ENCODE measurements around the gene EDDM13.
"Not testable (repeated sequence)": the region's sequence is repeated elsewhere in the genome, so short reads cannot be mapped to it uniquely, and the experiment has no call there.

EDDM13 gene

DNA sequence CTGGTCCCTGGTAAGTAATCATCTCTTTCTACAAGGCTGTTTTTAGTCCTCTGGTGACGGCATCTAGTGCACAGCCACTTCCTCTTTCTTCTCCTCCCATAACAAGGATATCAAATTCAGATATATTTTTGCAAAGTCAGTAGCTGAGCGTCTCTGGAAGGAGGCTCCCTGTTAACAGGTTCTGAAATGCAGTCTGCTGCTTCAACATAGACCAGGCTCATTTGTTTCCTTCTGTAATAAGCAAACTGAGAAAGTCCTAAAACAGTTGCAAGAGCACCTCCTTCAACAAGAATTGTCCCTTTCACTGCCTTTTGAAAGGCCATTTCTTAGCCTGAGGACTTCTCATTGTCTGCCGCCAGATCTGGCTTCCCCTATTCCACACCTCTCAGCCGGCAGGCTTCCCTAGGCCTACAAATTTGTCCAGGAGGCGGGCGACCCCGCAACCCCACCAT, 49.5 kb downstream of the EDDM13 start:
- peak in 1 of 2 donors; percentile 25 for DNase-seq

DNA sequence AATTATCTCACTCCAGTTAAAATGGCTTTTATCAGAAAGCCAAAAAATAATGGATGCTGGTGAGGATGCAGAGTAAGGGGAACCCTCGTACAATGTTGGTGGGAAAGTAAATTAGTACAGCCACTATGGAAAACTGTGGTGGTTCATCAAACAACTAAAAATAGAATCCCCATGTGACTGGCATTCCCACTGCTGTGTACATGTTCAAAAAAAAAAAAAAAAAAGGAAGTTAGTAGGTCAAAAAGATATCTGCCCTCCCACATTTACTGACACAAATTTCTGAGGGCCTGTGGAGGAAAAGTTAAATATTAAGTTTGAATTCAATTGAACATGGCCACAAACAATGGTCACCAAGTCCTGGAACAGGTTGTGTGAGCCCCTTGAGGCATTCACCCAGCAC, 51.9 kb downstream of the EDDM13 start:
- DNase-seq, result no peak

DNA sequence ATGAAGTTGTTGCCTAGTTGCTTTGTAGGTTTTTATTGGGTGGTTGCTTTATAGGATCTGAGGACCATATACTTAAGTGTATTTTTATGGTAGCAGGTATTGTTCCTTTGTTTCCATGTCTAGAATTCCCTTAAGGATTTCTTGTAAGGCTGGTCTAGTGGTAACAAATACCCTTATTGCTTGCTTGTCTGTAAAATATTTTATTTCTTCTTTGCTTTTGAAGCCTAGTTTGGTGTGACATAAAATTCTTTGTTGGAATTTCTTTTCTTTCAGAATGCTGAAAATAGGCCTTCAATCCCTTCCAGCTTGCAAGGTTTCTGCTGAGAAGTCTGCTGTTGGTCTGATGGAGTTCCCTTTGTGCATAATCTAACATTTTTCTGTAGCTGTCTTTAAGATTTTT, 60.1 kb downstream of the EDDM13 start:
- DNase-seq, result no peak

DNA sequence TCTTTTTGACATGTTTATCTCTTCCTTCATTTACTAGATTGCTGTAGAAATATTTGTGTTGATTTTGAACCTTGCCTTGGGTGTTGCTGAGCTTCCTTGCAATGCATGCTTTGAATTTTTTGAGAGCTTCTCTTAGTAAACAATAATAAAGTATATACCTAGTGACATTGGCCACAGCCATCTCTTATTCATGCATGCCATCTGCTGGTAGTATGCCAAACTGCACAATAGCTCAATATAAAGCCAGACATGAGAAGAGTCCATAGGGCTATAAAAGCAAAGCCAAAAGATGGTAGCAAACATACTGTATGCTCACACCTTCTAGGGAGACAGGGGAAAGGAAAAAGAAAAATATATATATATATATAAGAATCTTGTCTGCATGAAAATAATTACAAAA, 61.0 kb downstream of the EDDM13 start:
- DNase-seq, result peak; percentile 56 to 68

DNA sequence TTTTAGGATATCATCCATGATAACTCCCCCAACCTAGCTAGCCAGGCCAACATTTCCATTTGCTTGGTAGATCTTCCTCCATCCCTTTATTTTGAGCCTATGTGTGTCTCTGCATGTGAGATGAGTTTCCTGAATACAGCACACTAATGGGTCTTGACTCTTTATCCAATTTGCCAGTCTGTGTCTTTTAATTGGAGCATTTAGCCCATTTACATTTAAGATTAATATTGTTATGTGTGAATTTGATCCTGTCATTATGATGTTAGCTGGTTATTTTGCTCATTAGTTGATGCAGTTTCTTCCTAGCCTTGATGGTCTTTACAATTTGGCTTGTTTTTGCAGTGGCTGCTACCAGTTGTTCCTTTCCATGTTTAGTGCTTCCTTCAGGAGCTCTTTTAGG, 62.8 kb downstream of the EDDM13 start:
- not testable (repeated sequence) for DNase-seq

DNA sequence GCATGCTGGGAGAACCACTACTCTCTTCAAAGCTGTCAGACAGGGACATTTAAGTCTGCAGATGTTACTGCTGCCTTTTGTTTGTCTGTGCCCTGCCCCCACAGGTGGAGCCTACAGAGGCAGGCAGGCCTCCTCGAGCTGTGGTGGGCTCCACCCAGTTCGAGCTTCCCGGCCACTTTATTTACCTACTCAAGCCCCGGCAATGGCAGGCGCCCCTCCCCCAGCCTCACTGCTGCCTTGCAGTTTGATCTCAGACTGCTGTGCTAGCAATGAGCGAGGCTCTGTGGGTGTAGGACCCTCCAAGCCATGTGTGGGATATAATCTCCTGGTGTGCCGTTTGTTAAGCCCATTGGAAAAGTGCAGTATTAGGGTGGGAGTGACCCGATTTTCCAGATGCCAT, 64.5 kb downstream of the EDDM13 start:
- DNase-seq, result not testable (repeated sequence)

DNA sequence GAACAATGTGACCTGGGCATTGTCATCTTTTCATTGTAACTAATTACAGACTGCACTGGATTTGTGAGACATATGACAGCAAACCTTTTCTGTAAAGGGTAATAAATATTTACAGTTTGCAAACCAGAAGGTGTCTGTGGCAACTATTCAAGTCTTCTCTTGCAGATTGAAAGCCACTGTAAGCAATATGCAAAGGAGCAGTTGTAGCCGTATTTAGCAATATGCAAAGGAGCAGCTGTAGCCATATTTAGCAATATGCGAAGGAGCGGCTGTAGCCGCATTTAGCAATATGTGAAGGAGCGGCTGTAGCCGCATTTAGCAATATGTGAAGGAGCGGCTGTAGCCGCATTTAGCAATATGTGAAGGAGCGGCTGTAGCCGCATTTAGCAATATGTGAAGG, 66.5 kb downstream of the EDDM13 start:
- not testable (repeated sequence) for DNase-seq

DNA sequence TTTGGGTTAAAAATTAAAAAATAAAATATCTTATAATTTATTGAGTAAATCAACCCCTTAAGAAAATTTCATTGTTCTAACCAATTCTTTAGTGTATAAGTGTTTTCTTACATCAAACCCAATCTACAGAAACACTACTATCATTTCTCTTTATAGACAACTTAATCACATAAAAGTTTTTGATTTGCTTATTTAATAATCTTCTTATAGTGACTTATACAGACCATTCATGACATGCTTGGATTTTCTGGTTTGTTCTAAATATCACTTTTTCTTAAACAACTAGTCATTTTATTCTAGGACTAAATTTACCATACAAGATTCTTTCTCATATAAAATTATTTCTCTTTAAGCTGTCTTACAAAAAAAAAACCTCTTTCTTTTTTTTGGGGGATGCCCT, 69.4 kb downstream of the EDDM13 start:
- no peak for DNase-seq

DNA sequence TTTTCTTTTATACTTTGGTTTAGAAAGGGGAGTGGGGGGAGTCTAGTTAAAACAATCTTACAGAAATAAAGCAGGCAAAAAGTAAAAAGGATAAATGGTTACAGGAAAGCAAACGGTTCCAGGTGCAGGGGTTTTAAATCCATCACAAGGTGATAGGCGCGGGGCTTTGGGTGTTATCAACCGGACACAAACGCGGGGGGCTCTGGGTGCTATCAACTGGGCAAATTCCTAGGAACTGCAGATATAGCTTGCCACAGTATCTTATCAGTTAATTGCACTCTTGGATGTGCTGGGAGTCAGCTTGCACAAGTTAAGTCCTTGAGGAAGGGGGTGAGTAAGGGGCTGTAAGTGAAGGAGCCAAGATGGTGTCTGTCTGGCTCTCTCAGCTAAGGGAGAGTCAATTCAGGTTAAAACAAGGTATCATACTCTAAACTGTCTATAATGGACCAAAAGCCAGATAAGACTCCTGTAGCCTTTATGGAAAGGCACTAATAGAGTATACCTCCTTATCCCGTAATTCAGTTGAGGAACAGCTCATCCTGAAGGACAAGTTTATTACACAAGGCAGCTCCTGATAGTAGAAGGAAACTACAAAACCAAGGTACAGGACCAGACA, 74.7 kb downstream of the EDDM13 start:
- no peak for DNase-seq

DNA sequence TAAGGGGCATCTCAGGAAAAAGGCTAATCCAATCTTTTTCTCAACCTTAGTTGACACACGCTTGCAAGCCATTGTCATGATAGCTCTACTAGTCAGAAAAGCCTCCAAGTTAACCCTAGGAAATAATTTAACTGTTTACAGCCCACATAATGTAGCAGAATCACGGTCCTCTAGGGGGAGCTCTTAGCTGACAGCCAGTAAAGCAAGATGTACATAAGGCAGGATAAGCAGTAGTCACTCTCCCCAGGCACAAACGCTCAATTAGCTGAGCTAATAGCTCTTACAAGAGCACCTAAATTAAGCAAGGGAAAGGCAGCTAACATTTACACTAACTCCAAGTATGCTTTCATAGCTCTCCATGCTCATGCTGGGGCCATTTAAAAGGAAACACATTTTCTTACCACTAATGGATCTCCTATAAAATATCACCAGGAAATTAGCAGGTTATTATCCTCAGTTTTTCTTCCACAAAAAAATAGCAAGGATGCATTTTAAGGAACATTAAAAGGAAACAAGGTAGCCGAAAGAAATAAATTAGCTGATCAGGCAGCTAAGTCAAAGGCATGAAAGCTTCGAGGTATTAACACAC, 75.8 kb downstream of the EDDM13 start:
- no peak for DNase-seq

DNA sequence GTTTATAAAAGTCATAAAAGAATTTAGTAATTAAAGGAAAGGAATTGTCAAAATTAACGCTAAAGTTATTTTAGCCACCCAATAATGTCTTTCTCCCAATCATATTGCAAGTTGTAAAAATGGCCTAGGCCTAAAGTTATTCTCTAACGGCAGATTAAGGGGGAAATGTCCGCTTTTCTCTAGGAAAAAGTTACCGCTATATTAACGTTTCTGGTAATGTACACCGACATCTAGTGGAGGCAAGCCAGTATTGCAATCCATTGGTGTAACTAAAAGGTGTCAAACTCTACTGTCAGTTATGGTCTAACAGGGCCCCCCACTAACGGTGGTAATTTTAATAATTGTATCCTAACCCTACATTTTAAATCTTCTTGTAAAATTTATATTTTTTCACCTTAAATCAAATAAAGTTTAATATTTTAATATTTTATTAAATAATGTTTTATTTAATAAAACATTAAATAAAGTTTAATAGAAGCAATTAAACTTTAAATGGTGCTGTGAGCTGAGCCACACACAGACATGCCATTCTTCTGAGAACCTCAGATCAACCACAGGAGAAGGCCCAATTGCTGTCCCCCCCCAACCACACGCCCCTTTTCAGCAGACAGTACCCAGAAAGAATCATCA, 78.0 kb downstream of the EDDM13 start:
- peak; percentile 44 to 65 for DNase-seq

DNA sequence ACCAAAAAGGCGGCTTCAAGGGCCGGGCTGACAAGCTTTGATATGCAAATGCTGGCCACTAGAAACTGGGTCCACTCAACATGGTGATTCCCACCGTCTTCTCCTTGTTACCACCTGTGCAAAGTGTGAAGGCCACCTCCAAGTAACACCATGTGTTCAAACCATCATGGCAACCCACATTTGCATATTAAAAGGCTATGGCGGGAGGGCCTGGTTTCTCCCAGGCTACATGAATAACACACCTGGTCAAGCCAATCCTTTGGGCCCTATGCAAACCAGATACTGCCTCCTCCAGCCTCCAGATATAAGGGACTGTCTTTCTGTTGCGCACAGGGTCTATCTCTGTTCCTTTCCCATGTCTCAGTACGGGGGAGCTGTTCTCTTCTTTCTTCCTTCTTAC, 78.7 kb downstream of the EDDM13 start:
- DNase-seq, result no peak

DNA sequence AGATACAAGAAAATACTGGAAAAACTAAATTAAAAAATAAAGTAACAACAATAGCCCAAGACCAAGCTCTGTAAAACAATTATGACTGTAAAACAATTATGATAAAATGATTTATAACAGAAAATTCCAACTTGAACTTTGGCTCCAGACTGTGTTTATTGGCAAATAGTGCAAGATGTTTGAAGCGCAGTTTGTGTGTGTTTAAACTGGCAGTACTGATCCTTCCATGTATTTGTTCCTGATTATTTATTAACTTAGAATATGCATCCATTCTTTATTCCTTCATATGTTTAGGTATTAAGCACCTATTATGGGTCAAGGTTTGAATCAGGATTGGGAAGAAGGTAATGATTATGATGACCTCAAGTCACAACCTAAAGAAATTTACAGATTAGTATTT, 83.0 kb downstream of the EDDM13 start:
- no peak for DNase-seq

DNA sequence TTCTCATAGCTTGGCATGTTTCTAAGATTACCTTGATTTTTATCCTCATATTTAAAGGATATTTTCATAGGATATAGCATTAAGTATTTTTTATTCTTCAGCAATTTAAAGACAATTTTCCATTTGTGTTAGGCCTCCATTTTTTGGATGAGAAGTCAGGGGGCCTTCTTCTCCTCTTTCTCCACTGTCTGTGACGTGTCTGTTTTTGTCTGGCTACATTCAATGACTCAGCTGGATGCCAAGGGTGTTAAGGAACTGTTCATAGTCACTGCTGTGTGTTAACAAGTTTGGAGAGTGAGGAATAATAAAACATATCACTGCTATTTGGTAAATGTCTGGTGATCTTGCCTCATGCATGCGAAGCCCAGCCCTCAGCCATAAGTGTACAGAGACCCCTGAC, 84.4 kb downstream of the EDDM13 start:
- no peak for DNase-seq
